GM23248 (cell line): ENCODE data around the gene PDILT.

Experiments used
- EZH2 ChIP-seq: fragments of 200-600 bp; sonication (generic); IDR thresholded peaks from 2 replicates; pipeline ENCODE4 v1.6.1; 2018; ENCODE audit warnings: antibody characterized with exemption, mild to moderate bottlenecking; ENCODE audit not compliant: insufficient read depth, poor library complexity, severe bottlenecking
- EZH2phosphoT487 ChIP-seq: fragments of 200-600 bp; sonication (generic); IDR thresholded peaks from 2 replicates; pipeline ENCODE4 v1.6.1; 2018; ENCODE audit warnings: antibody characterized with exemption, moderate library complexity, mild to moderate bottlenecking, low read depth; ENCODE audit not compliant: insufficient read depth

DNA sequence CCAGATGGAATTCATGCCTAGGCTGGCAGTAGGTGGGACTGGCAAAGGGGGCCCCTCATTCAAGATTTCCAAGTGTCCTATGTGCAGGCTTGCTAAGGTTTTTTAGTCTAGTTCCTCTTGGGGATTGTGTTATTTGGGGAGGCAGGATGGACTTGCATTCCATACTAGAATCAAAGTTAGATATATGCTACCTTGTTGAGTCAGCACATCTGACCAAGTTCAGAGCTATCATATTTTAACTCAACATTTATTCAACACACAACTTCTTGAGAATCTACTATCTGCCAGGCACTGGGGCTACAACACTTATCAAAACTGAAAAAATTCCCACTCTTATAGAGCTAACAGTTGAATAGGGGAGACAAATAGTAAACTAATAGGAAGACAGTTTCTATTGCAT is 83.9 kb downstream of the PDILT start:
- no peak for TF ChIP-seq EZH2
- no peak for TF ChIP-seq EZH2phosphoT487
